AG08396 (cell line): ENCODE measurements around the gene ZNF79.

Source experiments
- DNase-seq: peaks from one replicate; pipeline ENCODE4 v3.0.0; 2012; ENCODE audit warnings: low spot score, mixed read lengths

ZNF79 gene

DNA sequence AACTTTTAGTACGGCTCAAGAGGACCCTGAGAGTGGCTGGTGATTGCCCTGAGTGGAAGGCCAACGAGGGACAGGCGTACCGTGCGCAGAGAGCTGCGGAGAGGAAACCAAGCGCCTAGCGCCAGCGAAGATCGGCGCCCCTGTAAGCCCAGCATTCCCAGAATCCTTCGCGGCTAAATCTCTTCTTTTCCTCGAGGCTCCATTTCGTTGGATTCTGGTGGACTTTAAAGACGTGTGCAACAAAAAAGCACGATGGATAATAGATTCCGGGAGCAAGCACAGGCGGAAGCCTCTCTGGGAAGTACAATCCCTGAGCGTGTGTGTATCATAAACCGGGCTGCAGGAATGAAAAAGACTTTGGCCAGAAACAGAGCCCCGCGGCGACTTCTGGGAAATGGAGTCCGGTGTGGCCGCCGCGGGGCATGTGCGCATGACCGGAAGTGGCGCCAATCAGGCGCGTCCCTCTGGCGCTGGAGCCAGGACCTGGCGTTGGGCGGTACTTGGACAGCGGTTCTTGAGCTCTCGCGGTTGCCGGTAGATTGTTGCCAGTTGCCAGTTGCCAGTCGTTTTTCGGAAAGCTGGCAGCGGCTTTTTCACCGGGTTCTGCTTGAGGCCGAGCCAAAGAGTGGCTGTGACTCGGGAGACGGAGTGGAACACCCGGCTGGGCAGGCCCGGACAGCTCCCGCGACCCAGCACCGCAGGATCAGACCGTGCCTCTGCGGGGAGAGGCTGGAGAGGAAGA is at the start of gene ZNF79:
TSS of gene ZNF79 (plus strand) at position 449 of the 742 bp plus-strand sequence. CDS start 406 bp downstream, outside the sequence.
- peak; percentile 98 for DNase-seq

DNA sequence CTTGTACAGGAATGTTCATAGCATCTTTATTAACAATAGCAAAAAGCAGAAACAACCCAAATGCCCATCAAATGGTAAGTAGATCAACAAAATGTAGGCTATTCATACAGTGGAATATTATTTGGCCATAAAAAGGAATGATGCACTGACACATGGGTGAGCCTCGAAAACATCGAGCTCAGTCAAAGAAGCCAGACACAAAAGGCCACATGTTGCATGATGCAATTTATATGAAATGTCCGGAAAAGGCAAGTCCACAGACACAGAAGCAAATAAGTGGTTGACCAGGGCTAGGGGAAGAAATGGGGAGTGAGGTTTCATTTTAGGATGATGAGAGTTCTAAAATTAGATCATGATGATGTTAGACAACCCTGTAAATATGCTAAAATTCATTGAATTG is 43.7 kb upstream of the ZNF79 start:
- no peak for DNase-seq

DNA sequence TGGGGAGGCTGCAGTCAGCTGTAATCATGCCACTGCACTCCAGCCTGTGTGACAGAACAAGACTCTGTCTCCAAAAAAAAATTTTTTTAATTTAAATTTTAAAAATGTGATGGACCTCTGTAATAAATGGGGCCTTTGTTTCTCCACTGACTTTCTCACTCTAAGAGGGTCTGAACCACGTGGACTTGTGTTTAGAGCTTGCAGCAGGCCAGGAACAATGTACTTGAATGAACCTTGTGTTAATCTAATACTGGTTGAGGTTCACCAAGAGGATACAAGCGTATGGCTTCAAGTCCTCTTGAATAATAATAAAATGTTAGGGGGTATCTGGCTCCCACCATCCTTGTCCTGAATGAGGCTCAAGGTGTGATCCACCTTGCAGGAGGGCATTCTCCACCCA is 41.6 kb upstream of the ZNF79 start:
- no peak for DNase-seq

DNA sequence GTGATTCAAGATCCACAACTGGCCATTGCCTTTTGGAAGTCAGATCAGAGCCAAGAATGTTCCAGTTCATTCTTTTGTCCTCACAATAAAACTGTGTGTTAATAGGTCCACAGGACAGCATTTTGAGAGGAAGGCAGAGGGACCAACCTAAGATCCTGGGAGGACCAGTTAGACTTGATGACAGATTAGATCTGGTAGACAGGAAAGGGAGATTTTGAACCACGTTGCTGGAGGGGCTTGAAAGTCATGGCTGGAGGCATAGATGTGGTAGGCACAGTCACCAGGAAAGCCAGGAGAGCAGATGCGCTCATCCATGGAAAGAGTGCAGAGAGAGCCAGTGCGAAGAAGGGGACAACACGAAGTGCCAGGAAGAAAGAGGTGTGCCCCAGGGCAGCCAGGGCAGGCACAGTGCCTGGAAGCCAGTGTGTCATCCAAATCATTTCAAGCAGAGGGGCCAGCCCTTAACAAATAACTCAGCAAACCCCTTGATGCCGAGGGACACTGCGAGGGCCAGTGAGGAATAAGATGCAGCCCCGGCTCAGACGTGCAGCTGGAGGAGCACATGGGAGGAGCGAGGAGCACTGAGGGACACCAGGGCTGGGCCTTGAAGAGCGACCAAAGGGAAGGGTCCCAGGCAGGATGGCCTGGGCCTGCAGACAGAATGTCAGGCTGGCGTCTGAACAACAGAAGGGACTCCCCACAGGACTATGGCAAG is 40.0 kb upstream of the ZNF79 start:
- no peak for DNase-seq

DNA sequence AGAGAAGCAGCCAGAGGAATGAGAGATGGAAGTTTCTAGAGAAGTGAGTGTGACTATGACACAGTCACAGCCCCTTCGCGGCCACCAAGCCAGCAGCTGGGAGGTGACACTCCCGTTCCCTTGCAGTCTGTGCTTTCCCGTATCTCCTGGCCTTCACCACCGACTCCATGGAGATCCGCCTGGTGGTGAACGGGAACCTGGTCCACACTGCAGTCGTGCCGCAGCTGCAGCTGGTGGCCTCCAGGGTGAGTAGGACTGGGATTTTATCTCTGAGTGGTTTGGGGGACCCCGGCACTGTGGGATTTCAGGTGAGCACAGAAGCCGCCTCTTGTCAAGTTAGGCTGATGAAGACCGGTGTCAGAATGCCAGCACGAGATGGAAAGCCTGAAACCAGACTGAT is 39.3 kb upstream of the ZNF79 start:
- no peak for DNase-seq

DNA sequence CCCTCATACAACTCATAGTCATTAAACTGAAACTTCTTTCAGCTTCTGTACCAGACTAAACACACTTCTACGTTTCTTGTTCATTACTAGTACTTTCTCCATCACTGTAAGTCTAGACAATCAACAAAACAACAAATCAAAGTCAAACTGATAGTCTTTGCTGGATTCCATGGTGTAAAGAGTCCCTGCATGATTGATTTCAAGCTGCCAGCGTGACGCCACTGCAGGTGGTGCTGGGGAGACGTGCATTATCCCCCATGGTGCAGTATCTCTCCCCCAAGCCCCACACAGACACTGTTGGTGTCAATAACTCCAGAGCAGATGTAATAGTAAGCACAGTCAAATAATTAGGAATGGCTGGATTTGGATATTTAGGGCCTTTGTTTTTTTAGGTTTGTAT is 37.9 kb upstream of the ZNF79 start:
- no peak for DNase-seq

DNA sequence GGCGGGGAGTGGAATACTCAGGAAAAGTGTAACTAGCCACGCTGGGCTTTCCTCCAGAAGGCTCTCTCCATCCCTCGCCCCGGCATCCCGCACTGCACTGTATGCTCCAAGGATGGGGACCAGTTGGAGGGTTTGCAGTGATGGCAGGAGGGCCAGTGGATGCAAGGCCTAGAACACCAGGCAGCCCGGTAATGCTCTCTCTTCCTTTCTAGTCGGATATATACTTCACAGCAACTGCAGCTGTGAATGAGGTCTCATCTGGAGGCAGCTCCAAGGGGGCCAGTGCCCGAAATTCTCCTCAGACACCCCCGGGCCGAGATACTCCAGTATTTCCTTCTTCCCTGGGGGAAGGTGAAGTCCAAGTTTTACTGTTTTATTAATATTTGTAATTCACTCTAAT is 37.2 kb upstream of the ZNF79 start:
- no peak for DNase-seq

DNA sequence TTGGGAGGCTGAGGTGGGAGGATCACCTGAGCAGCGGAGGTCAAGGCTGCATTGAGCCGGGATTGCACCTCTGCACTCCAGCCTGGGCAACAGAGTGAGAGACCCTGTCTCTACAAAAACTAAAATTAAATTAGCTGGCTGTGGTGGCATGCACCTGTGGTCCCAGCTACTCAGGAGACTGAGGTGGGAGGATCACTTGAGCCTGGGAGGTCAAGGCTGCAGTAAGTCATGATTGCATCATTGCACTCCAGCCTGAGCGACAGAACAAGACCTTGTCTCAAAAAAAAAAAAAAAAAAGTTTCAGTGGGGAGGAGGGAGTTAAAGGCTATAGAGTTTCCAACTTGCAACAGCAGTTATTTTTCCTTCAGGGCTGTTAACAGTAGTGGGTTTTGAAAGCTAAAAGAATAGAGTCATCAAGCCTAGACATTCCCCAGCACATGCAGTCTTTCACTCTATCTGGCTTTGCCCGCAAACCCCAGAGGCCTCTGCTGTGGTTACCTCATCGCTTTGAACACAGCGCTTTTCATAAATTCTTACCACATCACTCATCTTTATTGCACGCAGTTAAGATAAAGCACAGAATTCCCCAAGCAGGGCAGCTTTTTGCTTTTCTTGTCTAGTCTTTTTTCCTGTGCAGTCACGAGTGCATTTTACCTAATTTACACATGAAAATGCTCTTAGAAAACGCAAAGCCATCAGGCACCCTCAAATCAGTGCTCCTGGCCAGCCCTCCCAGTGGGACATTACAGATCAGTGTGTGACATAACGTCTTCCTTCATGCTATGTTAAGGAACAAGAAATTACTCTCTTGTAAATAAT is 35.9 kb upstream of the ZNF79 start:
- peak; percentile 84 for DNase-seq

DNA sequence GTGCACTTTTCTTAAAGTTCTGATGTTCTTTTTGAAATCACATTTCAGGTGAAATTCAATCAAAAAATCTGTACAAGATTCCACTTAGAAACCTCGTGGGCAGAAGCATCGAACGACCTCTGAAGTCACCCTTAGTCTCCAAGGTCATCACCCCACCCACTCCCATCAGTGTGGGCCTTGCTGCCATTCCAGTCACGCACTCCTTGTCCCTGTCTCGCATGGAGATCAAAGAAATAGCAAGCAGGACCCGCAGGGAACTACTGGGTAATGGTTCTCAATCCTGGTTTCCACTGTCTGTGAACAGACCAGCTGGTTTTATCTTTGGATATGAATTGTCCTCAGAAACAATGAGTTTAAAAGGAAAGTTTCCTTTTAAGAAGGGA is 35.3 kb upstream of the ZNF79 start:
- no peak for DNase-seq

DNA sequence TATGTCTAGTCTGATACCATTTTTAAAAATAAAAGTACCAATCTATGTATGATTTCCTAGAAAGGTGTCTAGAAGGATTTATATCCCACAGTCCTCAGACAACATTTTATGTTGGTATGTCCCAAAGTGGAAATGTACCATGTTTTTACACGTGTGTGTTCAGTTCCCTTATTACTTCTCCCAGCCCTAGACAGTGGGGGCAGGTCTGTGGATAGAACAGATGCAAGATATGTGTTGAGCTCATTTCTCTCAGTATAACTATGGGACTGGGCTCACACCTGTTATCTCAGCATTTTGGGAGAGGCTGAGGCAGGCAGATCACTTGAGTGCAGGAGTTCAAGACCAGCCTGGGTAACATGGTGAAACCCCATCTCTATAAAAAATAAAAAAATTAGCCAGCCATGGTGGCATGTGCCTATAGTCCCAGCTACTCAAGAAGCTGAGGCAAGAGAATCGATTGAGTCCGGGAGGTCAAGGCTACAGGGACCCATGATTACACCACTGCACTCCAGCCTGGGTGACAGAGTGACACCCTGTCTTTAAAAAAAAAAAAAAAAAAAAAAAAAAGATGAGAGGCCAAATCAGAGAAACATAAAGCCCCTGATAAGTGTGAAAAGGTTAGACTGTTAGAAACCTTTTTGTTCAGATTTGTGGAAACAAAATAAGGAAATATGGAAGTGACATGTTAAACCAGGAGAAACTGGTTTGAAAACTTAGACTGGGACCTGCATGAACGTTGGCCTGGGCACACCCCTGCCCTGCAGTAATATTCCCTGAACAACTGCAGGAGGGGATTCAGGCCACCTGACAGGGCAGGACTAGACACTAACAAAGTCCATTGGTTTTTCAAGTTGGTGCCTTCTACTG is 34.6 kb upstream of the ZNF79 start:
- DNase-seq: no peak

DNA sequence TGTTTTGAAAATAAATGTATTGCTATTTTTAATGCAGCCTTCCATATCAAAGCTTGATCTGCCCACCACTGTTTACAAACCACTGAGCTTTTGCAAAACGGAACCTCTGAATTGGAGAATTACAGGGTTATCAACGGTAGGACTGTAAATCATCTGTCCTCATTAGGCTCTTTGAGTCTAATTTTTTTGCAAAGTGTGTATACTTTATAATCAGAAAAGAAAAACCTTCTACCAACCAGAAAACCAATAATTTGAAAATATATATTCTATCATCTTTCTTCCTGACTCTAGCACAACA is 34.0 kb upstream of the ZNF79 start:
- no peak for DNase-seq

DNA sequence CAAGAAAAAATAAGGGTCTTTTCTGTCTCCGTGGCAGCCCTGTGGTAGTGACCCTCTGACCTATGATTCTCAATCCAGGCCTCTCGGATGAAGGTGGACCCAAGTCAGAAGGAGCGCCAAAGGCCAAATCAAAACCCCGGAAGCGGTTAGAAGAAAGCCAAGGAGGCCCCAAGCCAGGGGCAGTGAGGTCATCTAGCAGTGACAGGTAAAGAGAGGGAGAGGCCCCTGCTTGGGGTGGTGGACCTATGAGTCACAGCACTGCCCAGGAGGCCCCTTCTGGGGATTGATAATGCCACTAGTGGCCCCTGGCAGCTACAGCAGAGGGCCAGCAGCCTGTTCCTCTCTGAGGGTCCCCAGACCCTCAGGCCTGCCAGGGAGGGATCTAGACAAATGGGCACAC is 33.6 kb upstream of the ZNF79 start:
- DNase-seq: no peak

DNA sequence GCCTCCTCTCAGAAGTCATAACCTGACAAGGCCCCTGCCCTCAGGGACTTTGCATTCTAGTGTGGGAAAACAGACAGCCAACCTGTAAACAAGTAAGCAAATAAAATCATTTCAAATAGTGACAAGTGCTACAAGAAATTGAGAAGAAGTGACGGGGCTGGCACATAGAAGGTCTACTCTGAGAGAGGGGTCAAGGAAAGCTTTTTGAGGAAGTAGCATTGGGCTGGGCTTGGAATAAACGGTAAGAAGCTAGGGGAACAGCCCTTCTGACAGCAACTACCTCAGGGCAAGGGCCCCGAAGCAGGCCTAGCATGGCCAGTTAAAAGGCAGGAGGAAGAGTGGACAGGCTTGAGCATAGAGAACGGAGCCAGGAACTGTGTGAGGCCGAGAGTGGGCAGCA is 32.0 kb upstream of the ZNF79 start:
- no peak for DNase-seq

DNA sequence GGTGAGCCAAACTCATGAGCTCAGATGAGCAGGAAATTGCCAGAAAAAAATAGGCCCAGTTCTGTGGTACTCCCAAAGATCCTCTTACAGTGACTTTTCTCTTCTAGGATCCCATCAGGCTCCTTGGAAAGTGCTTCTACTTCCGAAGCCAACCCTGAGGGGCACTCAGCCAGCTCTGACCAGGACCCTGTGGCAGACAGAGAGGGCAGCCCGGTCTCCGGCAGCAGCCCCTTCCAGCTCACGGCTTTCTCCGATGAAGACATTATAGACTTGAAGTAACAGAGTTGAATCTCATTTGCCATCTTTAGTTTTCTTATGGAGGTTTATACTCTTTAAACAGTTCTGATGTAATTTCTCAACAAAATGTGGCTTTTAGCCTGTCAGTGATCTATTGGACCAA is 31.2 kb upstream of the ZNF79 start:
- DNase-seq: no peak

DNA sequence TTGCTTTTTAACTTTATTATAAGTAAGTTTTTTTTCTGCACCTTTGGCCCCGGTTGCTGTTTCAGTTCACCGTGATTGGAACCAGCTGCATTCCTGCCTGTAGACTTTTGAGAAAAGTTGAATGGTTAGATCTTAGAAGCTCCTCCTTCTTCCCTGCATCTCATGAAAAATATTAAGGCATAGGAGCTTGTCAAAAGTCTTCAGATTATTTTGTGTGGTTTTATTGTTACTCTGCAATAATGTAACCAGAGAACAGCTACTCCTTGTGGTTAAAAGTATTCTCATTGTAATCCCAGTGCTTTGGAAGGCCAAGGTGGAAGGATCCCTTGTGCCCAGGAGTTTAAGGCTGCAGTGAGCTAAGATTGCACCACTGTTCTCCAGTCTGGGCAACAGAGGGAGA is 30.5 kb upstream of the ZNF79 start:
- no peak for DNase-seq

DNA sequence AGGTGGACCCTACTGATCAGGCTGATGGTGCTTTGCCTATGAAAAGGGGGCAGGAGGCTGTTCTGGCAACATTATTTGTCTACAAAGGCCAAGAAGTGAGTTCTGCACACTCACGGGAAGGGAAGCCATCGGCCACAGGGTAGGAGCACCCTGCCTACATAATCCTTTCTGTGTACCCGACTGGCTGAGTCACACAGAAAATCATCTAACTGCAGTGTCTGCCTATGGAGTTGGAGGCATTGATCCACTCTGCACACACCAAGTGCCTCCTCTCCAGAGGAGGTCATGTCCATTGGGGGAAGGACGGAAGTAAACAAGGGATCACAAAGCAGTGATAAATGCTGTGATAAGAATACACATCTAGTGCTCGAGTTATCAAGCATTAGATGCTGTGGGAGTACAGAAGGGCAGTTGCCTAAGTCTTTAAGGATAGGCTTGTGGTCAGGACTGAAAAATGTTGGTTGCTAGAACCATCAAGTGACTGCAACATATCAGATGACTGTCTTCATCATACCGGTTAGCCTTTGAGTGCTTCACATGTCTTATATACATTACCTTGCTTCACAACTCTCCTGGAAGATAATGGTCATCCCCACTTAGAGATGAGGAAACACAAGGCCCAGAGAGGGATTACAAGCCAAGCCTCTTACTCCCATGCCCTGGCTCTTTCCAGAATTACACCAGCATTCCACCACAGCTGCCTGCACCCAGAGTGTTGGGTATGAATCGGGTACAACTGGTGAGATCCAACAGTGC is 28.5 kb upstream of the ZNF79 start:
- DNase-seq: no peak

DNA sequence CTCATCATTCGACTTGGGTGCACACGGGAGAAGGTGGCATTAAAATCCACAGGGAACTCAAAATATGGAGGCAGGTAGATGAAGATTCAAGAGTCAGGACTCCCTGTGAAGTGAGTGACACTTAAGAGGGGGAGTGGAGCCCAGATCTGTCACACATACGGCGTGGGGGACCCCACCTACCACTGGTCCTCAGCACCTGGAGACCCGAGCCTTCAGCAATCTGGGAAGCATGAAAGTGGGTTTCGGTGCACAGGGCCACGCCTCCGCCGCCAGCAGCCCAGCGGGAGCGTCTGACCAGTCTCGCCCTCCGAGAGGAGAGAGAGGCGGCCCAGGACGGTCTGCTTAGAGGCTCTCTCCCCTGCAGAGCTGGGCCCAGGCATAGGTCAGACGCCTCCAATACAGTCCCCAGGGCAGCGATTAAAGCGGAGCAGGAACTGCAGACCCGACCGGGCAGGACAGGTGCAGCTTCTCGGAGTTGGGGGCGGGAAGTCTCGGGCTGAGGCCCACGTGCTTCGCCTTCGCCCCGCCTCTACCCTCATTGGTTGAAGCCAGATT is 27.9 kb upstream of the ZNF79 start:
- DNase-seq: no peak

DNA sequence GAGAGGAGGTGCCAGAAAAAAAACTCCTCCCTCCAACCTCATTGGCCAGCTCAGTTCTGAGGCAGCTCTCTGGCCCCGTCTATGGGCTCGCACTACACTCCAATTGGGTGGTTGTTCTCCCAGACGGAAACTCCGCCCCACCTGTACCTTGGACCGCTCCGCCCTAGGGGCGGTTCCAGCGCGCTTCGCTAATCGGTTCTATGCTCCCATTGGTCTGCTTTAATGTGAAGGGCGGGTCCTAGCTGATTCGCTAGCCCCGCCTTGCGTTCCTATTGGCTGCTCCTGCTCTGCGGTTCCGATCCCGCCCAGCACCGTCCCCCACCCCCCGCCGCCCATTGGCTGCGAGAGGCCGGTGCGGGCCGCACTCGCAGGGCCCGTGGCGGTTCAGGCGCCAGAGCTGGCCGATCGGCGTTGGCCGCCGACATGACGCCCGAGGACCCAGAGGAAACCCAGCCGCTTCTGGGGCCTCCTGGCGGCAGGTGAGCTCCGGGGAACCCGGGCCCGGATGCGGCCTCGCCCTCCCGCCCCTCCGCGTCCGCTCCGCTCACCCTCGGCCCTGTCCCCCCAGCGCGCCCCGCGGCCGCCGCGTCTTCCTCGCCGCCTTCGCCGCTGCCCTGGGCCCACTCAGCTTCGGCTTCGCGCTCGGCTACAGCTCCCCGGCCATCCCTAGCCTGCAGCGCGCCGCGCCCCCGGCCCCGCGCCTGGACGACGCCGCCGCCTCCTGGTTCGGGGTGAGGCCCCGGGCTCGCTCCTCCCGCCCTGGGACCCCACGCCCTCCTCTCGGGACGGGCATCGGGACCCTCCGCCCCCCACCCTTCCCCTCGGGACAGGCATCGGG is 27.2 kb upstream of the ZNF79 start, which contains the start of gene SLC2A8:
TSS of gene SLC2A8 (plus strand) at position 362 of the 838 bp plus-strand sequence. CDS start at position 424, 62 bp downstream.
- DNase-seq: peak; percentile 97

DNA sequence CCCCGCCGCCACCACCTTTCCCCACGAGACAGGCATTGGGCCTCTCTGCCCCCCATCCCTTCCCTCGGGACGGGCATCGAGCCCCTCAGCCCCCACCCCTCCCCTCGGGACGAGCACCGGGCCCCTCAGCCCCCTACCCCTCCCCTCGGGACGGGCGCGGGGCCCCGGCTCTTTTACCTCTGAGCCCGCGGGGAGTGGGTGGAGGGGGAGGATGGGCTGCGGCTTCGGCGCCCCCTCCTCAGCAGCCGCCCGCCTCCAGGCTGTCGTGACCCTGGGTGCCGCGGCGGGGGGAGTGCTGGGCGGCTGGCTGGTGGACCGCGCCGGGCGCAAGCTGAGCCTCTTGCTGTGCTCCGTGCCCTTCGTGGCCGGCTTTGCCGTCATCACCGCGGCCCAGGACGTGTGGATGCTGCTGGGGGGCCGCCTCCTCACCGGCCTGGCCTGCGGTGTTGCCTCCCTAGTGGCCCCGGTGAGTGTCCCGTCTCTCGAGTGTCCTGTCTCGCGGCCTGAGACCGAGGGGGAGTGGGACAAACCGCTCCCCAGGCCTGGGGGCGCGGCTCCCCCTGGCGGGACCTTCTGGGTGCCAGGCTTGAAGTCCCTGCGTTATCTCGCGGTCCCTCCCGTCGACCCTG is 26.4 kb upstream of the ZNF79 start:
- peak; percentile 62 for DNase-seq

DNA sequence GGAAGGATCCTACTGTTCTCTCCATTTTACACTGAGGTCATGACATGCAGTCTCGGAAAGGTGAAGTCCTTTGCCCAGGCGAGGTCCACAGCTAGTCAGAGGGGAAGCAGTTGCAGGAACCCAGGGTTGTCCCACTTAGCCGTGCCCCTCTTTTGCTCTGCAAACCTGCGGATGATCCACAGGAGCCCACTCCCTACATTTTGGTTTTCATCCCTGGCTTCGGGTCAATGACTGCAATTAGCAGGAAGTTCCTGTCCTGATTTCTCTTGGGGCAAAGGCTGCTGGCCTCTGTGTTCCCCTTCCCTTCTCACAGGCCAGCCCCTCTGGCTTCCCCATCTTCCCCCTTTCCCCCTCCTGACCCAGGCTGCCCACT is 25.9 kb upstream of the ZNF79 start:
- DNase-seq: no peak
